GM18520 (cell line): ENCODE measurements around the gene C1orf226.

Source experiments
- ATAC-seq: cut with Tn5 transposase; IDR thresholded peaks from one replicate; pipeline ENCODE4 v1.9.1; 2021; ENCODE audit not compliant: unreplicated experiment

C1orf226 gene

GRCh38 chr1:162365284-162366020 is 16.1 kb upstream of the C1orf226 start:
- no peak for ATAC-seq

- ATAC-seq: no peak
These were observed 15.4 kb upstream of the C1orf226 start for GRCh38 chr1:162366149-162366548.

GRCh38 chr1:162366671-162367070 is 14.9 kb upstream of the C1orf226 start:
- ATAC-seq: no peak

GRCh38 chr1:162367073-162367472 is 14.5 kb upstream of the C1orf226 start:
- no peak for ATAC-seq

- ATAC-seq: no peak
These were observed 13.8 kb upstream of the C1orf226 start for GRCh38 chr1:162367772-162368171.

- no peak for ATAC-seq
These were observed 13.1 kb upstream of the C1orf226 start for GRCh38 chr1:162368451-162368850.

GRCh38 chr1:162369571-162369970 is 12.0 kb upstream of the C1orf226 start:
- no peak for ATAC-seq

- ATAC-seq: no peak
These were observed 11.4 kb upstream of the C1orf226 start for GRCh38 chr1:162370161-162370560.

- no peak for ATAC-seq
These were observed 10.8 kb upstream of the C1orf226 start for GRCh38 chr1:162370721-162371120.

- no peak for ATAC-seq
These were observed 9.9 kb upstream of the C1orf226 start for GRCh38 chr1:162371611-162372010.

- ATAC-seq: no peak
These were observed 9.1 kb upstream of the C1orf226 start for GRCh38 chr1:162372159-162373071.

GRCh38 chr1:162373072-162373427 is 8.5 kb upstream of the C1orf226 start:
- no peak for ATAC-seq

- no peak for ATAC-seq
These were observed 7.8 kb upstream of the C1orf226 start for GRCh38 chr1:162373541-162374260.

GRCh38 chr1:162374406-162374805 is 7.1 kb upstream of the C1orf226 start:
- no peak for ATAC-seq

- no peak for ATAC-seq
These were observed 6.1 kb upstream of the C1orf226 start for GRCh38 chr1:162375463-162375862.

GRCh38 chr1:162376691-162377090 is 4.8 kb upstream of the C1orf226 start, which contains the start of gene SPATA46:
TSS of gene SPATA46 (minus strand) at chr1:162376854. CDS start at chr1:162376790, 64 bp downstream.
- ATAC-seq: no peak

- no peak for ATAC-seq
These were observed 1.3 kb upstream of the C1orf226 start for GRCh38 chr1:162380061-162380846.

GRCh38 chr1:162381941-162382750 is 618 bp downstream of the C1orf226 start:
- no peak for ATAC-seq

GRCh38 chr1:162383091-162383490 is 1.6 kb downstream of the C1orf226 start:
- ATAC-seq: no peak

GRCh38 chr1:162383516-162383915 is 2.0 kb downstream of the C1orf226 start:
- no peak for ATAC-seq
